ENCODE measurements around the gene EPB41L4B. TPM values are rescaled to one million over a fixed set of nuclear protein-coding genes. Genes with fewer than 3 reads are reported as not detected.

EPB41L4B gene
- total and polyA plus RNA-seq, 2 experiments from 2014 or later, result 11.0 to 32.2 TPM

DNA sequence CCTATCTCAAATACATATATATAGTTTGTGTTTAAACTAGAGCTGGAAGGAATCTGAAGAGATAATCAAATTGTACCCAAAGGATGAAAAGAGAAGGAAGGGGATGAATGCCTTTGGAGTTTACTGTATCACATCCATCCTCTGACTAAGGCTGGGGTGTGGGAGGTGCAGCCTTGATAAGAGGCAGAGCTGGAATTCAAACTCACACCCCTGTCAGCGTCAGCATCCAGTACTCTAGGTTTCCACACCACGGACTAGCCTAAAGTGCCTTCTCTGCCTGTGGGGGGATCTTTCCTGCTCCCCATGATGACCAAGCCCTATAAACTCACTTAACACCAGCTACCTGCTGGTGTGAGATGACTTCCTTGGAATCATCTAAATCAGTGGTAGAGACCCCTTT, 48.1 kb downstream of the EPB41L4B start:
- H3K27me3 Mint-ChIP-seq (ENCODE audit: insufficient read depth, low read depth, poor library complexity), result no peaks in the 10 kb centered on the region
- H3K27me3 ChIP-seq (ENCODE audit: insufficient read depth), result no peaks in the 10 kb centered on the region
- no peak overlapping the region for H3K4me3 Mint-ChIP-seq
- H3K9me3 Mint-ChIP-seq, result no peaks in the 10 kb centered on the region
- H3F3A ChIP-seq (replicated peaks; ENCODE audit: low read depth), result no peaks in the 10 kb centered on the region
- no peaks in the 10 kb centered on the region; the same call in 1 of the 2 replicates for H3K36me3 ChIP-seq (ENCODE audit: insufficient read depth)
- no peak overlapping the region for H3K4me2 ChIP-seq
- DNase-seq (ENCODE audit: low spot score) (no peak), ATAC-seq (no peak)
- H3K27ac Mint-ChIP-seq, result peak overlapping the region; percentile 28; the same call in 1 of the 2 replicates
- H3K36me3 Mint-ChIP-seq (ENCODE audit: low read depth), result peaks cover 14% of the 10 kb centered on the region
- no peaks in the 10 kb centered on the region for H3K9me2 ChIP-seq (ENCODE audit: insufficient read depth)
- H4K20me1 ChIP-seq (replicated peaks; ENCODE audit: insufficient read depth), result peaks cover 4% of the 10 kb centered on the region; the same call in 1 of the 2 replicates
- H3K4me1 ChIP-seq (ENCODE audit: insufficient read depth), result peaks cover 12% of the 10 kb centered on the region
- no peak overlapping the region for H3K4me3 ChIP-seq
- no peak overlapping the region for H3K27ac ChIP-seq (ENCODE audit: low read depth)
- H3K79me2 ChIP-seq (replicated peaks; ENCODE audit: insufficient read depth), result peaks cover 28% of the 10 kb centered on the region
- H3K4me1 Mint-ChIP-seq, result peaks cover 21% of the 10 kb centered on the region
- TF ChIP-seq ZNF331 (CRISPR knock-in tag; IDR thresholded peaks at IDR 0.05; ENCODE audit: low read depth) (no peak), POLR2AphosphoS5 (IDR thresholded peaks at IDR 0.05; ENCODE audit: low read depth) (no peak), JUNB (IDR thresholded peaks at IDR 0.05; ENCODE audit: unreplicated experiment) (no peak), EZH2phosphoT487 (IDR thresholded peaks at IDR 0.05; ENCODE audit: unreplicated experiment) (no peak), STAT1 (IDR thresholded peaks at IDR 0.05; ENCODE audit: unreplicated experiment) (no peak), EZH2 (IDR thresholded peaks at IDR 0.05; ENCODE audit: low read depth, unreplicated experiment) (no peak), CREB1 (CRISPR knock-in tag; IDR thresholded peaks at IDR 0.05; ENCODE audit: low read depth) (no peak)
- TF ChIP-seq, protein P1, sequence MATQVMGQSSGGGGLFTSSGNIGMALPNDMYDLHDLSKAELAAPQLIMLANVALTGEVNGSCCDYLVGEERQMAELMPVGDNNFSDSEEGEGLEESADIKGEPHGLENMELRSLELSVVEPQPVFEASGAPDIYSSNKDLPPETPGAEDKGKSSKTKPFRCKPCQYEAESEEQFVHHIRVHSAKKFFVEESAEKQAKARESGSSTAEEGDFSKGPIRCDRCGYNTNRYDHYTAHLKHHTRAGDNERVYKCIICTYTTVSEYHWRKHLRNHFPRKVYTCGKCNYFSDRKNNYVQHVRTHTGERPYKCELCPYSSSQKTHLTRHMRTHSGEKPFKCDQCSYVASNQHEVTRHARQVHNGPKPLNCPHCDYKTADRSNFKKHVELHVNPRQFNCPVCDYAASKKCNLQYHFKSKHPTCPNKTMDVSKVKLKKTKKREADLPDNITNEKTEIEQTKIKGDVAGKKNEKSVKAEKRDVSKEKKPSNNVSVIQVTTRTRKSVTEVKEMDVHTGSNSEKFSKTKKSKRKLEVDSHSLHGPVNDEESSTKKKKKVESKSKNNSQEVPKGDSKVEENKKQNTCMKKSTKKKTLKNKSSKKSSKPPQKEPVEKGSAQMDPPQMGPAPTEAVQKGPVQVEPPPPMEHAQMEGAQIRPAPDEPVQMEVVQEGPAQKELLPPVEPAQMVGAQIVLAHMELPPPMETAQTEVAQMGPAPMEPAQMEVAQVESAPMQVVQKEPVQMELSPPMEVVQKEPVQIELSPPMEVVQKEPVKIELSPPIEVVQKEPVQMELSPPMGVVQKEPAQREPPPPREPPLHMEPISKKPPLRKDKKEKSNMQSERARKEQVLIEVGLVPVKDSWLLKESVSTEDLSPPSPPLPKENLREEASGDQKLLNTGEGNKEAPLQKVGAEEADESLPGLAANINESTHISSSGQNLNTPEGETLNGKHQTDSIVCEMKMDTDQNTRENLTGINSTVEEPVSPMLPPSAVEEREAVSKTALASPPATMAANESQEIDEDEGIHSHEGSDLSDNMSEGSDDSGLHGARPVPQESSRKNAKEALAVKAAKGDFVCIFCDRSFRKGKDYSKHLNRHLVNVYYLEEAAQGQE (IDR thresholded peaks at IDR 0.05; ENCODE audit: unreplicated experiment), result no peak
- TF ChIP-seq, protein P2, sequence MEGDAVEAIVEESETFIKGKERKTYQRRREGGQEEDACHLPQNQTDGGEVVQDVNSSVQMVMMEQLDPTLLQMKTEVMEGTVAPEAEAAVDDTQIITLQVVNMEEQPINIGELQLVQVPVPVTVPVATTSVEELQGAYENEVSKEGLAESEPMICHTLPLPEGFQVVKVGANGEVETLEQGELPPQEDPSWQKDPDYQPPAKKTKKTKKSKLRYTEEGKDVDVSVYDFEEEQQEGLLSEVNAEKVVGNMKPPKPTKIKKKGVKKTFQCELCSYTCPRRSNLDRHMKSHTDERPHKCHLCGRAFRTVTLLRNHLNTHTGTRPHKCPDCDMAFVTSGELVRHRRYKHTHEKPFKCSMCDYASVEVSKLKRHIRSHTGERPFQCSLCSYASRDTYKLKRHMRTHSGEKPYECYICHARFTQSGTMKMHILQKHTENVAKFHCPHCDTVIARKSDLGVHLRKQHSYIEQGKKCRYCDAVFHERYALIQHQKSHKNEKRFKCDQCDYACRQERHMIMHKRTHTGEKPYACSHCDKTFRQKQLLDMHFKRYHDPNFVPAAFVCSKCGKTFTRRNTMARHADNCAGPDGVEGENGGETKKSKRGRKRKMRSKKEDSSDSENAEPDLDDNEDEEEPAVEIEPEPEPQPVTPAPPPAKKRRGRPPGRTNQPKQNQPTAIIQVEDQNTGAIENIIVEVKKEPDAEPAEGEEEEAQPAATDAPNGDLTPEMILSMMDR (conservative IDR thresholded peaks at IDR 0.05; ENCODE audit: low read depth in 2 of 2), result no peak
- TF ChIP-seq, protein P3, sequence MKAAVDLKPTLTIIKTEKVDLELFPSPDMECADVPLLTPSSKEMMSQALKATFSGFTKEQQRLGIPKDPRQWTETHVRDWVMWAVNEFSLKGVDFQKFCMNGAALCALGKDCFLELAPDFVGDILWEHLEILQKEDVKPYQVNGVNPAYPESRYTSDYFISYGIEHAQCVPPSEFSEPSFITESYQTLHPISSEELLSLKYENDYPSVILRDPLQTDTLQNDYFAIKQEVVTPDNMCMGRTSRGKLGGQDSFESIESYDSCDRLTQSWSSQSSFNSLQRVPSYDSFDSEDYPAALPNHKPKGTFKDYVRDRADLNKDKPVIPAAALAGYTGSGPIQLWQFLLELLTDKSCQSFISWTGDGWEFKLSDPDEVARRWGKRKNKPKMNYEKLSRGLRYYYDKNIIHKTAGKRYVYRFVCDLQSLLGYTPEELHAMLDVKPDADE (IDR thresholded peaks at IDR 0.05), result no peak
- H2AFZ ChIP-seq, result no peak overlapping the region
